NAMALWA (cell line): ENCODE measurements around the gene HACD4.

Experiments used
- DNase-seq: peaks from one replicate; pipeline ENCODE4 v3.0.0-alpha.2; 2015; ENCODE audit warnings: low spot score

The HACD4 gene

DNA sequence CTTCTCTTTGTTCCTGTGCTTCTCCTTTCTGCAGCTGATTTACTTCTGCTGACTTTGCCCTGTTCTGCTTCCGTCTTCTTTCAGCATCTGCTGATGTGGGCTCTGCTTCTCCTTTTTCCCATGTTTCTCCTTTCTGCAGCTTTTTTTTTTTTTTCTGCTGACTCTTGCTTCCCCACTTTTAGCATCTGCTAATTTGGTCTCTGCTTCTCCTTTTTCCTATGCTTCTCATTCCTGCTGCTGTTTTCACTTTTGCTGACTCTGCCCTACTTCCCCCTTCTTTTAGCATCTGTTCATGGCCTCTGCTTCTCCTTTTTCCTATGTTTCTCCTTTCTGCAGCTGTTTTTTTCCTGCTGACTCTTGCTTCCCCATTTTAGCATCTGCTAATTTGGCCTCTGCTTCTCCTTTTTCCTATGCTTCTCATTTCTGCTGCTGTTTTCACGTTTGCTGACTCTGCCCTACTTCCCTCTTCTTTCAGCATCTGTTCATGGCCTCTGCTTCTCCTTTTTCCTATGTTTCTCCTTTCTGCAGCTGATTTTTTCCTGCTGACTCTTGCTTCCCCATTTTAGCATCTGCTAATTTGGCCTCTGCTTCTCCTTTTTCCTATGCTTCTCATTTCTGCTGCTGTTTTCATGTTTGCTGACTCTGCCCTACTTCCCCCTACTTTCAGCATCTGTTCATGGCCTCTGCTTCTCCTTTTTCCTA is 58.0 kb downstream of the HACD4 start:
- DNase-seq = peak; percentile 5

DNA sequence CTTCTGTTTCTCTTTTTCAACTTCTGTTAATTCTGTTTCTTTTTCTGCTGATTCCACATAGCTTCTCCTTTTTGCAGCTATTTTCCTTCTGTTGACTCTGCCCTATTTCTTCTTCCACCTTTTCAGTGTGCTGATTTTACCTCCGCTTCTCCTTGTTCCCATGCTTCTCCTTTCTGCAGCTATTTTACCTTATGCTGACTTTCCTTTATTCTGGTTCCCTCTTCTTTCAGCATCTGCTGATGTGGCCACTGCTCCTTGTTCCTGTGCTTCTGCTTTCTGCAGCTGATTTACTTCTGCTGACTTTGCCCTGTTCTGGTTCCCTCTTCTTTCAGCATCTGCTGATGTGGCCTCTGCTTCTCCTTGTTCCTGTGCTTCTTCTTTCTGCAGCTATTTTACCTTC is 58.8 kb downstream of the HACD4 start:
- no peak for DNase-seq

- no peak for DNase-seq
These were observed 68.8 kb downstream of the HACD4 start for GRCh38 chr9:20962536-20963225.

- DNase-seq = no peak
These were observed 80.7 kb downstream of the HACD4 start for GRCh38 chr9:20950707-20951106.
